Measurements from ENCODE around the gene TEX52. TPM values are rescaled to one million over a fixed set of nuclear protein-coding genes. Genes with fewer than 3 reads are reported as not detected.
A peak's percentile ranks its signal among the peaks of the same experiment; 100 is the strongest.

The TEX52 gene
- total RNA-seq, 4 donors from 2014 or later = not detected

- H3K9me3 ChIP-seq = no peaks in the 10 kb centered on the region
- H3K4me3 ChIP-seq = no peak overlapping the region
- TF ChIP-seq POLR2A (IDR thresholded peaks at IDR 0.05) = no peak
- TF ChIP-seq CTCF (IDR thresholded peaks at IDR 0.05) = no peak
- H3K36me3 ChIP-seq = no peaks in the 10 kb centered on the region
- intact Hi-C loops (cut with DNase I; ENCODE audit: low total_unique reads) = no loop called here
- H3K4me1 ChIP-seq = no peaks in the 10 kb centered on the region
- H3K27me3 ChIP-seq = no peaks in the 10 kb centered on the region
- no peak overlapping the region for H3K27ac ChIP-seq
- no peak for DNase-seq
Measured at GRCh38 chr12:2862876-2863275, 6.0 kb upstream of the TEX52 start.

GRCh38 chr12:2860170-2860569 is 3.3 kb upstream of the TEX52 start:
- H3K4me1 ChIP-seq = no peaks in the 10 kb centered on the region
- intact Hi-C loops (cut with DNase I; ENCODE audit: low total_unique reads) = no loop called here
- no peak for TF ChIP-seq CTCF (IDR thresholded peaks at IDR 0.05)
- no peak for TF ChIP-seq POLR2A (IDR thresholded peaks at IDR 0.05)

DNA sequence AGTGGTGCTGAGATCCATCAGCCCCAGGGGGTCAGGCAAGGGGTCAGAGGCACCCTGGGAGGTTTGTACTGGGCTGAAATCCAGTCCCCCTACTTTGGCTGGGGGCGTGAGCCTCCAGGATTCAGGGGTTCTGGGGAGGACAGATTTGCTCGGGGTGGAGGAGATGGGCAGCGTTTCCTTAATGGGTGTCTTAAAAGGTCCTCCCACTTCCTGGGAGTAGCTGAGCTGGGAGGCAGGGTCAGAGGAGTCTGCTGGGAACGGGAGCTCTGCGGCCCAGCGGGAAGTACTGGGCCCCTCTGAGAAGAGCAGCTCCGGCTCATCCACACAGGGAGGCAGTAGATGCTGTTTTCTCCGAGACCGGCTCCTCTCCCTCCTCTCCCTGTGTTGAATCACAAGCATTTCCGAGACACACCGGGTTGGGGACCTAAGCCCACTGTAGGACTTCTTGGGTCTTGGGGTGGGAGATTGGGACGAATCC is 2.1 kb upstream of the TEX52 start:
- DNase-seq = peak in 1 of 2 donors; percentile 31
- Histone ChIP-seq H3K27ac (peak overlapping the region; percentile 32 to 46), H3K4me1 (no peaks in the 10 kb centered on the region), H3K9me3 (no peaks in the 10 kb centered on the region), H3K36me3 (no peaks in the 10 kb centered on the region), H3K27me3 (no peaks in the 10 kb centered on the region), H3K4me3 (no peak overlapping the region)
- intact Hi-C loops (cut with DNase I; ENCODE audit: low total_unique reads) = loop anchor here (5.0 kb wide), 1 partner anchor 173 kb away; no protein-coding TSS in a partner anchor
- TF ChIP-seq POLR2A (IDR thresholded peaks at IDR 0.05) (no peak), CTCF (IDR thresholded peaks at IDR 0.05) (no peak)

More at GRCh38 chr12:2860170-2860569, 3.3 kb upstream of the TEX52 start:
- H3K9me3 ChIP-seq = no peaks in the 10 kb centered on the region
- no peak overlapping the region for H3K27ac ChIP-seq
- no peaks in the 10 kb centered on the region for H3K27me3 ChIP-seq
- H3K4me3 ChIP-seq = no peak overlapping the region
- no peak for DNase-seq
- H3K36me3 ChIP-seq = no peaks in the 10 kb centered on the region

GRCh38 chr12:2858334-2858733 is 1.5 kb upstream of the TEX52 start:
- TF ChIP-seq POLR2A (IDR thresholded peaks at IDR 0.05) (no peak), CTCF (IDR thresholded peaks at IDR 0.05) (no peak)
- Histone ChIP-seq H3K27ac (peak overlapping the region in 1 of 2 donors; percentile 10), H3K36me3 (no peaks in the 10 kb centered on the region), H3K4me3 (no peak overlapping the region), H3K27me3 (no peaks in the 10 kb centered on the region), H3K4me1 (no peaks in the 10 kb centered on the region), H3K9me3 (no peaks in the 10 kb centered on the region)
- intact Hi-C loops (cut with DNase I; ENCODE audit: low total_unique reads) = loop anchor here (5.0 kb wide), 1 partner anchor 174 kb away; no protein-coding TSS in a partner anchor
- no peak for DNase-seq

- no peak overlapping the region for H3K27ac ChIP-seq
- H3K36me3 ChIP-seq = no peaks in the 10 kb centered on the region
- no peaks in the 10 kb centered on the region for H3K4me1 ChIP-seq
- no peak overlapping the region for H3K4me3 ChIP-seq
- TF ChIP-seq CTCF (IDR thresholded peaks at IDR 0.05) (no peak), POLR2A (IDR thresholded peaks at IDR 0.05) (no peak)
- H3K27me3 ChIP-seq = no peaks in the 10 kb centered on the region
- no peaks in the 10 kb centered on the region for H3K9me3 ChIP-seq
- intact Hi-C loops (cut with DNase I; ENCODE audit: low total_unique reads) = loop anchor here (5.0 kb wide), 1 partner anchor 175 kb away; no protein-coding TSS in a partner anchor
- no peak for DNase-seq
Measured at GRCh38 chr12:2857576-2857975, 737 bp upstream of the TEX52 start.

All from uterus (tissue), 4 donors.